Ovary (tissue), 3 donors: Measurements from ENCODE around the gene NPR1.

Experiments
- POLR2A ChIP-seq: fragments of 450-650 bp; IDR thresholded peaks from one replicate; pipeline ENCODE4 v1.6.1; 2017; ENCODE audit warnings: antibody characterized with exemption, mild to moderate bottlenecking, moderate library complexity
- TF ChIP-seq, protein P1 (sequence below), 3 donors: fragments of 450-650 bp in 2 of 3; fragments of 200-600 bp in 1 of 3; IDR thresholded peaks; one replicate each; pipeline versions ENCODE4 v1.5.1 to v1.8.0; 2016 to 2022; ENCODE audit warnings: antibody characterized with exemption in 3 of 3, mild to moderate bottlenecking in 1 of 3
- donor health status: DM: no; HTN: no; CAD: no.

DNA sequence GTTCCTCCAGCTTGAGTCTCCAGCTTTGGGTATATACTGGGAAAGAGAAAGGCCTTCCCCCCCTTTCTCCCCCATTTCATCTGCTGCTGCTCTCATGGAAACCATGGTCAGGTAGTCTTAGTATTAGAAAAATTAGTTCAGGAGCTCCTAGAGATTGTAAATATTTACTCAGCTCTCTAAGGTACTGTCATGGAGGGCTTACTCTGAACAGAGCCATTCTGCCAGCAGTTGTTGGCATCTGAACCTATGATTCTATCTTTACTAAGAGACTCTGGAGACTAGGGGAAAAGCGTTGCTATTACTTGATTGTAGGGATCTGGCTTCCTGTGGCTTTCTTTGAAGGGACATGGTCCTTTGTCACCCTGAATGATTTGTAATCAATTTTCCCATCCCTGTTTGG, 55.5 kb downstream of the NPR1 start:
- TF ChIP-seq, protein P1, sequence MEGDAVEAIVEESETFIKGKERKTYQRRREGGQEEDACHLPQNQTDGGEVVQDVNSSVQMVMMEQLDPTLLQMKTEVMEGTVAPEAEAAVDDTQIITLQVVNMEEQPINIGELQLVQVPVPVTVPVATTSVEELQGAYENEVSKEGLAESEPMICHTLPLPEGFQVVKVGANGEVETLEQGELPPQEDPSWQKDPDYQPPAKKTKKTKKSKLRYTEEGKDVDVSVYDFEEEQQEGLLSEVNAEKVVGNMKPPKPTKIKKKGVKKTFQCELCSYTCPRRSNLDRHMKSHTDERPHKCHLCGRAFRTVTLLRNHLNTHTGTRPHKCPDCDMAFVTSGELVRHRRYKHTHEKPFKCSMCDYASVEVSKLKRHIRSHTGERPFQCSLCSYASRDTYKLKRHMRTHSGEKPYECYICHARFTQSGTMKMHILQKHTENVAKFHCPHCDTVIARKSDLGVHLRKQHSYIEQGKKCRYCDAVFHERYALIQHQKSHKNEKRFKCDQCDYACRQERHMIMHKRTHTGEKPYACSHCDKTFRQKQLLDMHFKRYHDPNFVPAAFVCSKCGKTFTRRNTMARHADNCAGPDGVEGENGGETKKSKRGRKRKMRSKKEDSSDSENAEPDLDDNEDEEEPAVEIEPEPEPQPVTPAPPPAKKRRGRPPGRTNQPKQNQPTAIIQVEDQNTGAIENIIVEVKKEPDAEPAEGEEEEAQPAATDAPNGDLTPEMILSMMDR (IDR thresholded peaks at IDR 0.05), result no peak
- TF ChIP-seq POLR2A, result no peak
